ENCODE results near the gene GRM8.

GRCh38 chr7:126972571-126972970 is 280.2 kb downstream of the GRM8 start:
- no peak for TF ChIP-seq TAF1 (IDR thresholded peaks at IDR 0.05; ENCODE audit: borderline replicate concordance, insufficient read depth, low read length)
- no peak for TF ChIP-seq POLR2AphosphoS5 (IDR thresholded peaks at IDR 0.05; ENCODE audit: low read depth, low read length)
- no peak for TF ChIP-seq REST (IDR thresholded peaks at IDR 0.05; ENCODE audit: insufficient read depth in 1 of 2, low read depth in 2 of 2, low read length in 2 of 2)

All from PFSK-1 (cell line).